MCF 10A (cell line): ENCODE results near the gene FHIP1B. TPM values are rescaled to one million over a fixed set of nuclear protein-coding genes. Genes with fewer than 3 reads are reported as not detected.
"Not testable (repeated sequence)": the region's sequence is repeated elsewhere in the genome, so short reads cannot be mapped to it uniquely, and the experiment has no call there.

ENCODE experiments used
- Bru-seq: library from RNA; stranded (reverse); fragments of 400-500 nt; gene quantifications from one replicate; lab custom pipeline; 2021; lab: Mats Ljungman, UMichigan
- BruChase-seq, 2 experiments: library from RNA; stranded (reverse); fragments of 400-500 nt; gene quantifications; one replicate each; lab custom pipeline; 2021; lab: Mats Ljungman, UMichigan
- BruUV-seq: library from RNA; stranded (reverse); fragments of 400-500 nt; replicated peaks from 2 replicates; lab custom pipeline; 2021; lab: Mats Ljungman, UMichigan
- CTCF ChIA-PET: fragments of 300-600 bp; sonication (Branson Sonifier 250); formaldehyde crosslinking; extraction: SDS; loops from one replicate; lab custom pipeline; 2021; ENCODE audit warnings: antibody characterized with exemption, inconsistent platforms; lab: Yijun Ruan, JAX
- POLR2A ChIA-PET: fragments of 300-600, 350-650 bp; sonication (Branson Sonifier 250); formaldehyde crosslinking; extraction: SDS; loops from one replicate; lab custom pipeline; 2020; ENCODE audit warnings: antibody characterized with exemption, inconsistent platforms; lab: Yijun Ruan, JAX
- DNase-seq: peaks from one replicate; pipeline ENCODE4 v3.0.0-alpha.2; 2018; ENCODE audit not compliant: unreplicated experiment
- H3K27ac Mint-ChIP-seq: one replicate; pipeline ENCODE4 v1.8.0; 2022; ENCODE audit warnings: mild to moderate bottlenecking, low read depth, mixed read lengths; ENCODE audit not compliant: unreplicated experiment
- H3K27me3 Mint-ChIP-seq: one replicate; pipeline ENCODE4 v1.8.0; 2022; ENCODE audit warnings: mixed read lengths; ENCODE audit not compliant: insufficient read depth, unreplicated experiment
- H3K36me3 Mint-ChIP-seq: one replicate; pipeline ENCODE4 v1.8.0; 2022; ENCODE audit warnings: mild to moderate bottlenecking, moderate library complexity, mixed read lengths; ENCODE audit not compliant: insufficient read depth, unreplicated experiment
- H3K4me1 Mint-ChIP-seq: one replicate; pipeline ENCODE4 v1.8.0; 2022; ENCODE audit warnings: mixed read lengths; ENCODE audit not compliant: insufficient read depth, unreplicated experiment
- H3K4me3 Mint-ChIP-seq: one replicate; pipeline ENCODE4 v1.8.0; 2022; ENCODE audit warnings: mild to moderate bottlenecking, moderate library complexity, mixed read lengths; ENCODE audit not compliant: unreplicated experiment
- H3K9me3 Mint-ChIP-seq: one replicate; pipeline ENCODE4 v1.8.0; 2022; ENCODE audit warnings: mixed read lengths; ENCODE audit not compliant: unreplicated experiment
- CTCF ChIP-seq: fragments of 200-600 bp; IDR thresholded peaks from one replicate; pipeline ENCODE4 v1.8.0; 2022; ENCODE audit warnings: antibody characterized with exemption, mild to moderate bottlenecking; ENCODE audit not compliant: unreplicated experiment
- intact Hi-C: fragments of 100-400 bp; cut with micrococcal nuclease; formaldehyde crosslinking; loops from 2 replicates; pipeline ENCODE4 v1.14.1; 2022
- long read RNA-seq: library from polyadenylated mRNA; stranded (forward); transcript quantifications from one replicate; pipeline ENCODE4 v2.0.0, GENCODE V29; 2022
- total RNA-seq: library from RNA; stranded (reverse); gene quantifications from 2 replicates; pipeline ENCODE4 v1.2.3, GENCODE V29; 2022

The FHIP1B gene
- total RNA-seq (44.6 and 51.1 TPM in 2 replicates), Bru-seq, nascent RNA (percentile 78 among the genes with signal in this experiment), BruChase-seq, experiment 1, labeled RNA remaining after a 6-hour chase (percentile 83 among the genes with signal in this experiment), BruChase-seq, experiment 2, labeled RNA remaining after a 2-hour chase (percentile 85 among the genes with signal in this experiment)
- long read RNA-seq, transcript FAM160A2-201 (12 exons, 3,481 nt), result minor isoform, 10 of 106 reads
- long read RNA-seq, transcript FAM160A2-202 (12 exons, 3,354 nt), result major isoform, 36 of 106 reads
- long read RNA-seq, transcript FAM160A2-204 (3 exons, 1,309 nt), result minor isoform, 11 of 106 reads
- long read RNA-seq, partial matches to known transcripts, result 6 of 106 reads
- long read RNA-seq, other reads (novel, unspliced or antisense), result 42 of 106 reads

DNA sequence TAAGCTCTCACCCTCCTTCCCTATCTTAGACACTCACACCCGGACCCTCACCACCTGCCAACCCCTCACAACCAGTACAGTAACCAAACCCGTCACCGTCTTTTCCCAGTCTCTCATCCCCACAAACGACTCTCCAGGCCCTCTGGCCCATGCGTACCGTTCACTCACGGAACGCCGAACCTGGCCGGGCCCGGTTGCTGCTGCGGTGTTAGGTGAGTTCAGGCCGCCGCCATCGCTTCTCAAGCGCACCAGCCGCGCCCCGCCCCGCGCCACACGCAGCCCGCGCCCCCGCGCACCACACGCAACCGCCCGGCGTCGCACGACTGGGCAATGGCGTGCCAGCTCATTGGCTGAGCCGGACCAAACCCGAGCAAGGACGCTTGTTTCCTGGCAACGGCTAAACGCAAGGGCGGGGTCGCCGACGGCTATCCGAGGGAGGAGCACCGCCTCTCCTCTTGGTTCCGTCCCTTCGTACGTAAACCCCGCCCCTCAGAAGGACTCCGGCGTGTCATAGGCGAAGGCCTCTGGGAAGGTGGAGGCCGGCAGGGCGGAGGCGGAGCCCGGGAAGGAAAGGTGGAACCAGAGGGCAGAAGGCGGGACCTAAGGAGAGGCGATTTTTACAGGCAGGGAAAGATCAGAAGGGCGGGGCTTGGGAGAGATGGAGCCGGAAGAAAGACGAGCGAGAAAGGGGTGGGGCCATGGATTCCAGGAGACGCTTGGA, at the start of gene FHIP1B:
TSS of gene FHIP1B (minus strand) at position 250 of the 721 bp plus-strand sequence. CDS start 10,120 bp downstream, outside the sequence.
- DNase-seq, result peak; percentile 100
- intact Hi-C loops, result loop anchor here (1.0 to 2.0 kb wide), 3 partner anchors 14 to 86 kb away; partner anchors contain the start of gene CAVIN3
- TF ChIP-seq CTCF, result no peak
- H3K4me3 Mint-ChIP-seq, result peak within 1 kb of the TSS; percentile 94
- H3K9me3 Mint-ChIP-seq, result no peaks in the 10 kb centered on the region
- BruUV-seq, result no TSS peak
- POLR2A ChIA-PET, result interaction anchor here (0.5 to 5.7 kb wide), 19 partner anchors 10 to 544 kb away, joined by 3 to 59 read pairs (median 4); partner anchors contain the start of genes ARFIP2, CAVIN3, MRPL17 and SMPD1
- H3K36me3 Mint-ChIP-seq, result no peaks in the 10 kb centered on the region
- no peaks in the 10 kb centered on the region for H3K27me3 Mint-ChIP-seq
- H3K4me1 Mint-ChIP-seq, result peaks cover 26% of the 10 kb centered on the region
- peak within 1 kb of the TSS; percentile 93 for H3K27ac Mint-ChIP-seq
- CTCF ChIA-PET, result interaction anchor here (0.5 to 7.6 kb wide), 10 partner anchors 13 to 229 kb away, joined by 3 to 50 read pairs (median 4); no protein-coding TSS in a partner anchor

DNA sequence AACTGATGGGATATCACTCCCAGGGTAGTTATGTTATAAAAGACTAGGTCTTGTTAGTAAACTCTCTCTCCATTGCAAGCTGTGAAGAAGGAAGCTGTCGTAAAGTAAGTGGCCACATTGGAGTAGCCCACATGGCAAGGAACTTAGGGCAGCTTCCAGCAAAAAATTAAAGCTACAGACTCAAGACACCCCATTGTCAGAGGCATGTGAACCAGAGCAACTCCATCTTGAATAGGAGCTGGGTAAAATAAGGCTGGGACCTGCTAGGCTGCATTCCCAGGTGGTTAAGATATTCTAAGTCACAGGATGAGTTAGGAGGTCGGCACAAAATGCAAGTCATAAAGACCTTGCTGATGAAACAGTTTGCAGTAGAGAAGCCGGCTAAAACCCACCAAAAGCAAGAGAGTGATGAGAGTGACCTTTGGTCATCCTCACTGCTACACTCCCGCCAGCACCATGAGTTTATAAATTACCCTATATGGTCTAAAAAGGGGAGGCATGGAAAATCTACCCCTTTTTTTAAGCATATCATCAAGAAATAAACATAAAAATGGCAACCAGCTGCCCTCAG, 49.1 kb upstream of the FHIP1B start:
- CTCF ChIA-PET, result interaction anchor here (0.9 to 1.9 kb wide), 2 partner anchors 30 to 33 kb away, joined by 3 to 16 read pairs; no protein-coding TSS in a partner anchor

GRCh38 chr11:6280809-6281208, 46.4 kb upstream of the FHIP1B start:
- POLR2A ChIA-PET, H3K4me1 Mint-ChIP-seq, H3K36me3 Mint-ChIP-seq, H3K27ac Mint-ChIP-seq, DNase-seq, intact Hi-C loops, H3K4me3 Mint-ChIP-seq, BruUV-seq: not testable (repeated sequence)
- H3K27me3 Mint-ChIP-seq, result peaks cover 11% of the 10 kb centered on the region
- CTCF ChIA-PET, result interaction anchor here (0.7 to 2.1 kb wide), 4 partner anchors 18 to 270 kb away, joined by 3 to 7 read pairs (median 3); no protein-coding TSS in a partner anchor
- H3K9me3 Mint-ChIP-seq, result peaks cover 15% of the 10 kb centered on the region

More for the DNA sequence above, 49.1 kb upstream of the FHIP1B start:
- Mint-ChIP-seq H3K27me3 (peaks cover 1% of the 10 kb centered on the region), H3K4me3 (no peak overlapping the region), H3K9me3 (no peaks in the 10 kb centered on the region), H3K36me3 (no peaks in the 10 kb centered on the region), H3K27ac (no peak overlapping the region), H3K4me1 (peaks cover 7% of the 10 kb centered on the region)
- BruUV-seq, result no TSS peak
- intact Hi-C loops, result no loop called here
- no peak for TF ChIP-seq CTCF
- DNase-seq, result no peak
- POLR2A ChIA-PET, result no interaction called here

DNA sequence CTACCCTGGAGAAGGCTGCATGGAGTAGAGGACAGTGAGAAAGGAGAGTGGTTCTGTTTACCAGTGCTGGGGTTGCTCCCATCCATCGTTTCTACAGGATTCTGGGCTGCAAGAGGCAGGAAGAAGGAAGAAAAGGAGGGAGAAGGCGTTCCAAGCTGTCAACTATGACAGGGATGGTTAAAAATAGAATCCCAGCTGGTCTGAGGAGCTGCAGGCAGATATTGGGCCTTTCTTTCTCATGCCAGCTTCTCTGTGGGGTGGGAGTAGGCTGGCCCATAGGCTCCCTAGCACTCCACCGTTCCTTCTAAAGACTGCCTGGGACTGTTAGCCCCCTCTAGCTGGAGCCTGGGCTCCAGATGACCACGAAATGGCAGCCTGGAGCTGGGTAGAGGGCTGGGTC, 38.8 kb upstream of the FHIP1B start:
- Mint-ChIP-seq H3K27me3 (peaks cover 19% of the 10 kb centered on the region), H3K4me3 (no peak overlapping the region)
- CTCF ChIA-PET, result interaction anchor here (1.0 to 1.6 kb wide), 4 partner anchors 23 to 42 kb away, joined by 3 to 4 read pairs (median 4); no protein-coding TSS in a partner anchor

More for the DNA sequence above, 38.8 kb upstream of the FHIP1B start:
- Mint-ChIP-seq H3K36me3 (no peaks in the 10 kb centered on the region), H3K4me1 (no peaks in the 10 kb centered on the region), H3K27ac (no peak overlapping the region), H3K9me3 (peaks cover 18% of the 10 kb centered on the region)
- intact Hi-C loops, result no loop called here
- no peak for TF ChIP-seq CTCF
- no peak for DNase-seq
- POLR2A ChIA-PET, result no interaction called here
- BruUV-seq, result no TSS peak
